Adrenal gland (tissue), 12 donors: ENCODE measurements around the gene C1QB. TPM values are rescaled to one million over a fixed set of nuclear protein-coding genes. Genes with fewer than 3 reads are reported as not detected.

Experiments used
- DNase-seq, 7 donors: peaks; one replicate each; pipeline ENCODE4 v3.0.0-alpha.2; 2019 to 2020
- H3K27ac ChIP-seq, 5 donors: fragments of 200-600 bp; sonication (generic) in 4 of 5; 1 replicate in 3 of 5; 2 replicates in 2 of 5; pipeline versions ENCODE4 v1.5.1 to v1.8.0; 2016 to 2020; ENCODE audit warnings: mild to moderate bottlenecking in 1 of 5
- H3K27me3 ChIP-seq: fragments of 200-600 bp; 2 replicates; pipeline ENCODE4 v1.8.0; 2021
- H3K36me3 ChIP-seq, 2 donors: fragments of 200-600 bp; replicated peaks in 1 of 2; 1 replicate in 1 of 2; 2 replicates in 1 of 2; pipeline versions ENCODE4 v1.5.1 to v1.8.0; 2018 to 2022
- H3K4me1 ChIP-seq, 2 donors: fragments of 200-600 bp; replicated peaks in 1 of 2; 1 replicate in 1 of 2; 2 replicates in 1 of 2; pipeline versions ENCODE4 v1.5.1 to v1.8.0; 2018 to 2021
- H3K4me3 ChIP-seq, 4 donors: fragments of 200-600 bp; sonication (generic) in 3 of 4; one replicate each; pipeline ENCODE4 v1.5.1; 2016 to 2018
- H3K9me3 ChIP-seq, 3 donors: fragments of 200-600 bp; sonication (generic) in 1 of 3; replicated peaks in 1 of 3; 1 replicate in 2 of 3; 2 replicates in 1 of 3; pipeline versions ENCODE4 v1.5.1 to v1.8.0; 2016 to 2021
- POLR2A ChIP-seq, 2 donors: fragments of 450-650 bp; IDR thresholded peaks; one replicate each; pipeline ENCODE4 v1.6.1; 2017; ENCODE audit warnings: antibody characterized with exemption in 2 of 2, mild to moderate bottlenecking in 2 of 2, moderate library complexity in 1 of 2
- WGBS, 4 donors: extraction: QIAGEN DNeasy Blood & Tissue Kit in 2 of 4; methylation state at CpG; one replicate each; pipeline versions ENCODE4 v1.1.5 to v1.1.7; 2013 to 2017; 5-methylcytosine and 5-hydroxymethylcytosine counted together
- intact Hi-C, 2 donors: fragments of 100-400 bp; cut with DNase I; formaldehyde crosslinking; loops; one replicate each; pipeline versions ENCODE4 v1.14.1 to v1.15.0; 2022 to 2023
- polyA plus RNA-seq, 3 donors: library from polyadenylated mRNA; stranded (reverse); fragments of 200-250 nt in 2 of 3; fragments of 350-450 nt in 1 of 3; fragmentation: Illumina TruSeq in 1 of 3; extraction: RNeasy Lipid Tissue Mini Kit (QIAGEN cat#74804) in 1 of 3; gene quantifications; one replicate each; pipeline ENCODE4 v1.2.3, GENCODE V29; 2013 to 2014
- total RNA-seq, 9 donors: library from RNA; depleted of rRNA in 4 of 9; stranded (reverse); fragments of >200 nt in 4 of 9; fragments of 120-200 nt in 1 of 9; fragmentation: NEBNext Ultra II Directional in 1 of 9; extraction: Animal tissue kit (Norgen Biotek cat#: 25700) in 1 of 9; gene quantifications; one replicate each; pipeline versions ENCODE4 v1.1.0 to v1.2.4, GENCODE V29; 2013 to 2023
- TF ChIP-seq, protein P1 (sequence below), 6 experiments: fragments of 450-650 bp in 4 of 6; fragments of 200-600 bp in 2 of 6; sonication (generic) in 1 of 6; IDR thresholded peaks; 1 replicate in 5 of 6; 2 replicates in 1 of 6; pipeline versions ENCODE4 v1.5.1 to v1.8.0; 2016 to 2021; ENCODE audit warnings: antibody characterized with exemption in 6 of 6, mild to moderate bottlenecking in 2 of 6, moderate library complexity in 1 of 6
- donor health status: healthy with polysubstance abuse.
- donor health status: Bipolar disorder and iron deficiency.
- donor health status: DM: yes; HTN: yes; CAD: no.
- donor health status: DM: no; HTN: no; CAD: no.
- donor health status: DM: no; HTN: no; CAD: no.
- donor health status: DM: yes; HTN: yes; CAD: no.

The C1QB gene
- total and polyA plus RNA-seq, 12 donors: 55.5 to 1,914 (median 529) TPM

- no peak overlapping the region for H3K27ac ChIP-seq
- TF ChIP-seq, protein P1, sequence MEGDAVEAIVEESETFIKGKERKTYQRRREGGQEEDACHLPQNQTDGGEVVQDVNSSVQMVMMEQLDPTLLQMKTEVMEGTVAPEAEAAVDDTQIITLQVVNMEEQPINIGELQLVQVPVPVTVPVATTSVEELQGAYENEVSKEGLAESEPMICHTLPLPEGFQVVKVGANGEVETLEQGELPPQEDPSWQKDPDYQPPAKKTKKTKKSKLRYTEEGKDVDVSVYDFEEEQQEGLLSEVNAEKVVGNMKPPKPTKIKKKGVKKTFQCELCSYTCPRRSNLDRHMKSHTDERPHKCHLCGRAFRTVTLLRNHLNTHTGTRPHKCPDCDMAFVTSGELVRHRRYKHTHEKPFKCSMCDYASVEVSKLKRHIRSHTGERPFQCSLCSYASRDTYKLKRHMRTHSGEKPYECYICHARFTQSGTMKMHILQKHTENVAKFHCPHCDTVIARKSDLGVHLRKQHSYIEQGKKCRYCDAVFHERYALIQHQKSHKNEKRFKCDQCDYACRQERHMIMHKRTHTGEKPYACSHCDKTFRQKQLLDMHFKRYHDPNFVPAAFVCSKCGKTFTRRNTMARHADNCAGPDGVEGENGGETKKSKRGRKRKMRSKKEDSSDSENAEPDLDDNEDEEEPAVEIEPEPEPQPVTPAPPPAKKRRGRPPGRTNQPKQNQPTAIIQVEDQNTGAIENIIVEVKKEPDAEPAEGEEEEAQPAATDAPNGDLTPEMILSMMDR (IDR thresholded peaks at IDR 0.05): no peak
- TF ChIP-seq POLR2A (IDR thresholded peaks at IDR 0.05): no peak
- 72 to 76% (median 75%) methylated on average over 19 to 37 of the region's 37 CpGs for WGBS, 4 donors
- H3K4me3 ChIP-seq: no peak overlapping the region
- peaks cover 5% of the 10 kb centered on the region for H3K27me3 ChIP-seq
- H3K9me3 ChIP-seq: no peaks in the 10 kb centered on the region
- H3K36me3 ChIP-seq: no peaks in the 10 kb centered on the region
- intact Hi-C loops: no loop called here
- no peak for DNase-seq
- H3K4me1 ChIP-seq: no peaks in the 10 kb centered on the region
These were observed 24.0 kb downstream of the C1QB start for GRCh38 chr1:22676916-22677583.

DNA sequence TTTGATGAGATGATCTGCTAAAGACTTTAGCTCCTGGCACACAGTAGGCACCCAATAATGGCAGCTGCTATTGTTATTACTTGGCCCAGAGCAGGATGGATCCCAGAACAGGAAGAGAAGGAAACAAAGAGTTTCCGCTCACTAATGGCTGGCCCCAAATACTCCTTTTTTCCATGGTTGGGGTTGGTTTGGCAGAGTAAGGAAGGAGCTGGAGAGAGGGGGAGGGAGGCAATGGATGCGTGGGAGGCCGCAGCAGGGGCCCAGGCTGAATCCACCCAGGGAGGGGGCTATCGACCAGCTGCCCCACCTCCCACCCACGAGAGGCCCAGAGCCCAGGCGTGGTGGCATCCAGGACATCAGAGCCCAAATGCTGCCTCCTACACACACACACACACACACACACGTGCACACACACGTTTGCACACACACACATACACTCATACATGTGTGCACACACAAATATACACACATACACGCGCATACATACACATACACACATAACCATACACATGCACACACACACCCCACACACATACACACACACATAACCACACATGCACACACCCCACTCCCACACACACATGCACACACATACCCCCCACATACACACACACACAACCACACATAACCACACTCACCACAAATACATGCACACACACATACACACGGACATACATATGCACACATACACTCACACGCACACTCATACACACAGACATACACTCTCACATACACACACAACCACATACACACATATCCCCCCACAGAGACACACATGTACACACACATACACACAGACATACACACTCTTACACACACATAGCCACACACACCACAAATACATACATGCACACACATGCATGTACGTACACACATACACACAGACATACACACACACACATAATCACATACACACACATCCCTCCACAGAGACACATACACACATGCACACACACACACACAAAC, 25.2 kb downstream of the C1QB start:
- no peak overlapping the region for H3K27ac ChIP-seq
- DNase-seq: no peak
- no peaks in the 10 kb centered on the region for H3K9me3 ChIP-seq
- TF ChIP-seq, protein P1 (IDR thresholded peaks at IDR 0.05): no peak
- no peak for TF ChIP-seq POLR2A (IDR thresholded peaks at IDR 0.05)
- no peak overlapping the region for H3K4me3 ChIP-seq
- H3K36me3 ChIP-seq: no peaks in the 10 kb centered on the region
- intact Hi-C loops: no loop called here
- WGBS, 4 donors: 78 to 87% (median 79%) methylated on average over 10 to 13 of the region's 13 CpGs
- no peaks in the 10 kb centered on the region for H3K4me1 ChIP-seq
- H3K27me3 ChIP-seq: peaks cover 5% of the 10 kb centered on the region

DNA sequence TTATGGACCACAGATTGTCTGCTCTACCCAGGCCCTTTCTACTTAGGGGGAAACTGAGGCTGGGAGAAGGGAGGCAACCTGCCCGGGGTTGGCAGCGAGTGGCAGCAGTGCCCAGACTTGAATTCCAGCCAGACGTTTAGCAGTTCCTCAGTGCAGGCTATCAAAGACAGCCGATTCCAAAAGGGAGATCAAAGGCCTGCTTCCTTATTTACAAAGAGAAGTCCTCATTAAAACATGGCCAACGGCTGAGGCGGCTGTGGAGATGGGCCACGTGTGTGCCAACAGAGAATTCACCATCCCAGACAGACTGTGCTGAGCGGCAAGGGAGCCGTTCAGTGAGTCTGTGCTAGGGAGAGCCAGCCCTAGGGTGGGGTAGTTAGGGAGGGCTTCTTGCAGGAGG, 27.7 kb downstream of the C1QB start:
- Histone ChIP-seq H3K36me3 (no peaks in the 10 kb centered on the region), H3K9me3 (no peaks in the 10 kb centered on the region), H3K27me3 (peaks cover 5% of the 10 kb centered on the region), H3K4me1 (no peaks in the 10 kb centered on the region), H3K27ac (no peak overlapping the region), H3K4me3 (no peak overlapping the region)
- no peak for DNase-seq
- 66 to 75% (median 72%) methylated on average over 6 to 9 of the region's 9 CpGs for WGBS, 4 donors
- intact Hi-C loops: no loop called here
- TF ChIP-seq POLR2A (IDR thresholded peaks at IDR 0.05): no peak
- TF ChIP-seq, protein P1 (IDR thresholded peaks at IDR 0.05): no peak

DNA sequence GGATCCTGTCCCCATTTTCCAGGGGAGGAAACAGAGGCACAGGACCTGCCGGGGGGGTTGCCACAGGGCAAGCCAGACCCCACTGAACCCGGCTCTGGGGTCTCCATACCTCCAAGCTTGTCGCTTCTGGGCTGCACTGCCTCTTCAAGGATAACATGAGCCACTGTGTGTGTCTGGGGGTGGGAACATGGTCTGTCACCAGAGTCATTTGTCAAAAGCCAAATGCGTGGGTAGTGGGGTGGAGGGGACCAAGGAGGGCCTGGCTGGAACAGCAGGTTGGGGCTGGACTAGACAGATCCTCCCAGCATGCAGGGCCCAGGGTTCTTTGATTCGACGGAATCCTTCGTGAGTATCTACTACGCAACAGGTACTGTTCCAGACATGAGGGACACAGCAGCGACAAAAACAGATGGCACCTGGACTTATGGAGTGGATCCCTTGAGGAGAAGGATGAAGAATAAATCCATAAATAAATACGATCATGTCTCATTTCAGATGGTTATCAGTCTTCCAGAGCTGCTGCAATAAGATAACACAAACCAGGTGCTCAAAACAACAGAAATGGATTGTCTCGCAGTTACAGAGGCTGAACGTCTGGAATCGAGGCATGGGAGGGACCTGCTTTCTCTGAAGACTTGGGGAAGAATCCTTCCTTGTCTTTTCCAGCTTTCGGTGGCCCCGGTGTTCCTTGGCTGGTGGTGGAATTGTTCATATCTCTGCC, 28.7 kb downstream of the C1QB start:
- no peak for DNase-seq
- 69 to 76% (median 73%) methylated on average over 15 of the region's 15 CpGs for WGBS, 4 donors
- TF ChIP-seq, protein P1 (IDR thresholded peaks at IDR 0.05): no peak
- TF ChIP-seq POLR2A (IDR thresholded peaks at IDR 0.05): no peak
- no peaks in the 10 kb centered on the region for H3K9me3 ChIP-seq
- H3K36me3 ChIP-seq: no peaks in the 10 kb centered on the region
- intact Hi-C loops: no loop called here
- H3K27ac ChIP-seq: no peak overlapping the region
- peaks cover 5% of the 10 kb centered on the region for H3K27me3 ChIP-seq
- H3K4me3 ChIP-seq: no peak overlapping the region
- no peaks in the 10 kb centered on the region for H3K4me1 ChIP-seq
